RWPE2 (cell line): ENCODE results near the gene ZFHX3.

Source experiments
- ATAC-seq: fragments of 200-7000 bp; cut with Tn5 transposase; 3 replicates; pipeline ENCODE4 v1.9.1; 2021; ENCODE audit warnings: low read depth
- DNase-seq: peaks from one replicate; pipeline ENCODE4 v3.0.0-alpha.2; 2020; ENCODE audit warnings: low spot score
- H3K27ac ChIP-seq: fragments of 450-650 bp; 2 replicates; pipeline ENCODE4 v1.5.1; 2017; ENCODE audit warnings: mild to moderate bottlenecking; ENCODE audit not compliant: poor library complexity, severe bottlenecking
- H3K27me3 ChIP-seq: fragments of 250-450 bp; sonication (Bioruptor Pico); 2 replicates; pipeline ENCODE4 v1.5.1; 2021; ENCODE audit warnings: mild to moderate bottlenecking, moderate library complexity; ENCODE audit not compliant: insufficient read depth, poor library complexity, severe bottlenecking
- H3K36me3 ChIP-seq: fragments of 250-450 bp; sonication (Bioruptor Pico); 2 replicates; pipeline ENCODE4 v1.5.1; 2020; ENCODE audit warnings: low read depth, mild to moderate bottlenecking, moderate library complexity
- H3K4me1 ChIP-seq: fragments of 250-450 bp; sonication (Bioruptor Pico); 2 replicates; pipeline ENCODE4 v1.5.1; 2021; ENCODE audit warnings: mild to moderate bottlenecking, moderate library complexity; ENCODE audit not compliant: insufficient read depth, poor library complexity, severe bottlenecking
- H3K4me3 ChIP-seq: fragments of 250-450 bp; sonication (Bioruptor Pico); 2 replicates; pipeline ENCODE4 v1.5.1; 2021; ENCODE audit warnings: mild to moderate bottlenecking, moderate library complexity; ENCODE audit not compliant: severe bottlenecking
- H3K9me3 ChIP-seq: fragments of 250-450 bp; sonication (Bioruptor Pico); 2 replicates; pipeline ENCODE4 v1.5.1; 2021; ENCODE audit warnings: mild to moderate bottlenecking, moderate library complexity; ENCODE audit not compliant: severe bottlenecking
- CTCF ChIP-seq: fragments of 450-650 bp; IDR thresholded peaks from one replicate; pipeline ENCODE4 v1.5.1; 2017; ENCODE audit warnings: mild to moderate bottlenecking, moderate library complexity; ENCODE audit not compliant: poor library complexity, severe bottlenecking

ZFHX3 gene

GRCh38 chr16:72972878-72973571, 74.9 kb downstream of the ZFHX3 start:
- peaks cover 16% of the 10 kb centered on the region for H3K4me1 ChIP-seq
- peak overlapping the region; percentile 91 for H3K27ac ChIP-seq
- TF ChIP-seq CTCF, result peak; percentile 24
- no peaks in the 10 kb centered on the region for H3K27me3 ChIP-seq
- DNase-seq (peak; percentile 76), ATAC-seq (peak; percentile 95)
- H3K36me3 ChIP-seq, result no peaks in the 10 kb centered on the region
- H3K4me3 ChIP-seq, result no peak overlapping the region
- no peaks in the 10 kb centered on the region for H3K9me3 ChIP-seq

GRCh38 chr16:72971370-72971769, 76.6 kb downstream of the ZFHX3 start:
- H3K27me3 ChIP-seq, result no peaks in the 10 kb centered on the region
- DNase-seq (no peak), ATAC-seq (no peak)
- TF ChIP-seq CTCF, result no peak
- H3K4me3 ChIP-seq, result no peak overlapping the region
- H3K4me1 ChIP-seq, result peaks cover 16% of the 10 kb centered on the region
- 0 out of 2 replicates have a peak, but pooled peaks cover 4% of the 10 kb centered on the region for H3K36me3 ChIP-seq
- no peaks in the 10 kb centered on the region for H3K9me3 ChIP-seq
- peak overlapping the region; percentile 91 for H3K27ac ChIP-seq

GRCh38 chr16:72970656-72971055, 77.3 kb downstream of the ZFHX3 start:
- no peak for ATAC-seq

GRCh38 chr16:72969812-72970211, 78.1 kb downstream of the ZFHX3 start:
- no peaks in the 10 kb centered on the region for H3K9me3 ChIP-seq
- peaks cover 16% of the 10 kb centered on the region for H3K4me1 ChIP-seq
- H3K27ac ChIP-seq, result no peak overlapping the region
- ATAC-seq, result no peak
- H3K4me3 ChIP-seq, result no peak overlapping the region
- H3K36me3 ChIP-seq, result 0 out of 2 replicates have a peak, but pooled peaks cover 4% of the 10 kb centered on the region
- DNase-seq, result no peak
- H3K27me3 ChIP-seq, result no peaks in the 10 kb centered on the region
- no peak for TF ChIP-seq CTCF

More at GRCh38 chr16:72970656-72971055, 77.3 kb downstream of the ZFHX3 start:
- Histone ChIP-seq H3K9me3 (no peaks in the 10 kb centered on the region), H3K36me3 (0 out of 2 replicates have a peak, but pooled peaks cover 4% of the 10 kb centered on the region), H3K27ac (no peak overlapping the region), H3K4me3 (no peak overlapping the region), H3K27me3 (no peaks in the 10 kb centered on the region), H3K4me1 (peaks cover 16% of the 10 kb centered on the region)
- no peak for DNase-seq
- TF ChIP-seq CTCF, result no peak

- Histone ChIP-seq H3K27me3 (no peaks in the 10 kb centered on the region), H3K27ac (no peak overlapping the region), H3K4me1 (peaks cover 16% of the 10 kb centered on the region), H3K4me3 (no peak overlapping the region), H3K36me3 (0 out of 2 replicates have a peak, but pooled peaks cover 4% of the 10 kb centered on the region), H3K9me3 (no peaks in the 10 kb centered on the region)
- TF ChIP-seq CTCF, result no peak
- DNase-seq, result no peak
- no peak for ATAC-seq
Observed at GRCh38 chr16:72969146-72969545, 78.8 kb downstream of the ZFHX3 start.
